Measurements from ENCODE around the gene PPM1F.

GRCh38 chr22:21972806-21973205, 20.2 kb upstream of the PPM1F start:
- TF ChIP-seq, protein P1, sequence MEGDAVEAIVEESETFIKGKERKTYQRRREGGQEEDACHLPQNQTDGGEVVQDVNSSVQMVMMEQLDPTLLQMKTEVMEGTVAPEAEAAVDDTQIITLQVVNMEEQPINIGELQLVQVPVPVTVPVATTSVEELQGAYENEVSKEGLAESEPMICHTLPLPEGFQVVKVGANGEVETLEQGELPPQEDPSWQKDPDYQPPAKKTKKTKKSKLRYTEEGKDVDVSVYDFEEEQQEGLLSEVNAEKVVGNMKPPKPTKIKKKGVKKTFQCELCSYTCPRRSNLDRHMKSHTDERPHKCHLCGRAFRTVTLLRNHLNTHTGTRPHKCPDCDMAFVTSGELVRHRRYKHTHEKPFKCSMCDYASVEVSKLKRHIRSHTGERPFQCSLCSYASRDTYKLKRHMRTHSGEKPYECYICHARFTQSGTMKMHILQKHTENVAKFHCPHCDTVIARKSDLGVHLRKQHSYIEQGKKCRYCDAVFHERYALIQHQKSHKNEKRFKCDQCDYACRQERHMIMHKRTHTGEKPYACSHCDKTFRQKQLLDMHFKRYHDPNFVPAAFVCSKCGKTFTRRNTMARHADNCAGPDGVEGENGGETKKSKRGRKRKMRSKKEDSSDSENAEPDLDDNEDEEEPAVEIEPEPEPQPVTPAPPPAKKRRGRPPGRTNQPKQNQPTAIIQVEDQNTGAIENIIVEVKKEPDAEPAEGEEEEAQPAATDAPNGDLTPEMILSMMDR (IDR thresholded peaks at IDR 0.05; ENCODE audit: insufficient read depth, low read length, poor library complexity, severe bottlenecking), result no peak
- TF ChIP-seq EZH2phosphoT487 (conservative IDR thresholded peaks at IDR 0.05; ENCODE audit: low read length), result no peak

All from SU-DHL-6 (cell line).